Ramos (cell line): ENCODE measurements around the gene RFX4.

Source experiments
- in situ Hi-C: fragments of 300-500 bp; cut with MboI; formaldehyde crosslinking; loops from one replicate; pipeline ENCODE4 v1.14.3; 2022; ENCODE audit warnings: low sequenced_read_pairs; ENCODE audit not compliant: unreplicated experiment

RFX4 gene

GRCh38 chr12:106645074-106645421 lies 62.2 kb downstream of the RFX4 start:
- in situ Hi-C loops: no loop called here

- in situ Hi-C loops: no loop called here
These were observed 62.9 kb downstream of the RFX4 start for GRCh38 chr12:106645465-106646330.

- in situ Hi-C loops: no loop called here
These were observed 63.7 kb downstream of the RFX4 start for GRCh38 chr12:106646472-106646871.

GRCh38 chr12:106647793-106648514 lies 65.2 kb downstream of the RFX4 start:
- in situ Hi-C loops: no loop called here

GRCh38 chr12:106648736-106649135 lies 65.9 kb downstream of the RFX4 start:
- in situ Hi-C loops: no loop called here

- in situ Hi-C loops: no loop called here
These were observed 68.7 kb downstream of the RFX4 start for GRCh38 chr12:106651552-106651951.

- in situ Hi-C loops: no loop called here
These were observed 69.8 kb downstream of the RFX4 start for GRCh38 chr12:106652510-106653015.

- in situ Hi-C loops: no loop called here
These were observed 72.8 kb downstream of the RFX4 start for GRCh38 chr12:106655577-106655976.

- in situ Hi-C loops: no loop called here
These were observed 74.7 kb downstream of the RFX4 start for GRCh38 chr12:106657488-106657887.

GRCh38 chr12:106663385-106663784 lies 80.6 kb downstream of the RFX4 start:
- in situ Hi-C loops: no loop called here

GRCh38 chr12:106669216-106669615 lies 86.4 kb downstream of the RFX4 start:
- in situ Hi-C loops: no loop called here

- in situ Hi-C loops: no loop called here
These were observed 87.3 kb downstream of the RFX4 start for GRCh38 chr12:106670131-106670530.

- in situ Hi-C loops: no loop called here
These were observed 89.0 kb downstream of the RFX4 start for GRCh38 chr12:106671840-106672239.

GRCh38 chr12:106672314-106673025 lies 89.7 kb downstream of the RFX4 start:
- in situ Hi-C loops: no loop called here

GRCh38 chr12:106673141-106673540 lies 90.3 kb downstream of the RFX4 start:
- in situ Hi-C loops: no loop called here

- in situ Hi-C loops: no loop called here
These were observed 93.0 kb downstream of the RFX4 start for GRCh38 chr12:106675651-106676435.

- in situ Hi-C loops: no loop called here
These were observed 96.8 kb downstream of the RFX4 start for GRCh38 chr12:106679574-106679973.

- in situ Hi-C loops: no loop called here
These were observed 97.5 kb downstream of the RFX4 start for GRCh38 chr12:106680280-106680679.

- in situ Hi-C loops: no loop called here
These were observed 98.4 kb downstream of the RFX4 start for GRCh38 chr12:106681210-106681609.

GRCh38 chr12:106682594-106683234 lies 99.9 kb downstream of the RFX4 start:
- in situ Hi-C loops: no loop called here
